Central memory CD4-positive, alpha-beta T cell (primary cell): ENCODE measurements around the gene FOXP4.

Experiments
- DNase-seq: peaks from one replicate; pipeline ENCODE4 v3.0.0; 2022

The FOXP4 gene

DNA sequence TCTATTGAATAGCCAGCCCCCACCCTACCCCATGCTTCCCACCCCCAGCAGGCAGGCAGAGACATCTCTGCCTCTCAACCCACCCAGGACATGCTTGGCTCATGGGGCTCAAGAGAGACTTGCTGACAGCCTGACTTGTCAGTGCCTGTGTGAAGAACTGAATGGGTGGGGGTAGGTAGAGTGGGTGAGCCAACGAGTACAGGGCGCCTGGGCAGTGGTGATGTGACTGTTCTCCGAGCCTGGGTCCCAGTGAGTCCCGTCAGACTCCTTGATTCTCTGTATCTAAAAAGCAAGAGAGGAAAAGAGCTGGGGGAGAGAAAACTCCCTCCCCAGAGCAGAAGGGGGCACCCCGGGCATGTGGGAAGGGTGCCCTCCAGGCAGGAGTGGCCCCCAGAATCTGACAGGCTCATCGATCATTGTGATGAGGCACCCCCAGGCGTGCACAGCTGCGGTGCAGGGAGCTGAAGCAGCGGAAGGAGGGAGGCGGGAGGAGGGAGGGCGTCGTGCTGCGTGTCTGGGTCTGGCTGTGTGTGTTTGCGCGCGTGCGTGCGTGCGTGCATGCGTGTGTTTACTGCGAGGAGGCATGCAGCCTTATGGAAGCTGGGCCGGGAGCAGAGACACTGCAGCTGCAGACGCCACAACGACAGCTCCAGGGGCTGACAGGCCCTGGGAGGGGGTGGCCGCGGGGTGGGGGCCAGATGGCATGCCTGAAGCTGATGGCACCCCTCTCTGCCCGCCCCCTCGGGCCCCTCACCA, 40.2 kb downstream of the FOXP4 start:
- DNase-seq = no peak

GRCh38 chr6:41587131-41587879, 41.1 kb downstream of the FOXP4 start:
- no peak for DNase-seq

- no peak for DNase-seq
These were observed 41.9 kb downstream of the FOXP4 start for GRCh38 chr6:41588111-41588510.

GRCh38 chr6:41589223-41589622, 43.0 kb downstream of the FOXP4 start:
- no peak for DNase-seq

DNA sequence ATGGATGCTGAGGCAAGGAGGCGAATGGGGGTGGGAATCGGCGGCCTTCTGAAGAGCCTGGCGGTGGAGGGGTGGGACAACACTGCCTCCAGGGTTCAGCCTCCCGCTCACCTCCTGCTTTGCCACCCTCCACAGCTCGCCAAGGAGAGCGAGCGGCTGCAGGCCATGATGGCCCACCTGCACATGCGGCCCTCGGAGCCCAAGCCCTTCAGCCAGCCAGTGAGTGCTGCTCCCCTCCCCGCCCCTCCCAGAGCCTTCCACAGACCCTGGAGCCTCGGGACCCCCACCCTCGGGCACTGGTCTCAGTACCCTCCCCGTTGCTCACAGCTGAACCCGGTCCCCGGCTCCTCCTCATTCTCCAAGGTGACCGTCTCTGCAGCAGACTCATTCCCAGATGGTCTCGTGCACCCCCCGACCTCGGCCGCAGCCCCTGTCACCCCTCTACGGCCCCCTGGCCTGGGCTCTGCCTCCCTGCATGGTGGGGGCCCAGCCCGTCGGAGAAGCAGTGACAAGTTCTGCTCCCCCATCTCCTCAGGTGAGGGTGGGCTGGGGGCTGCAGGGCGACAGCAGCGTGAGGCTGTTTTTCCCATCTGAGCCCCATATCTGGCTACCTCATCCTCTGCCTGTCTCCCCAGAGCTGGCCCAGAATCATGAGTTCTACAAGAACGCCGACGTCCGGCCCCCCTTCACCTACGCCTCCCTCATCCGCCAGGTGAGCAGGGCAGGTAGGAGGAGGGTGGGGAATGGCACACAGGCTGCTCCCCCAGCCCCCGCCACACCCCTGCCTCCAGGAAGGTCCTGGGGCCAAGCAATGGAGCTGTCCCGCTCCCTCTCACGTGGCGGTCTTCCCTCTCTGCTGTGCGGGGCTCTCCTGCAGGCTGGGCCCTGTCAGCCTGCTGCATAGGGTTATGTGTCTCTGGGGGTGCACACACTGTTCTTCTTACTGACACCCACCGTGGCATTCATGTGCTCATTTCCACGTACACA, 43.7 kb downstream of the FOXP4 start:
- no peak for DNase-seq

GRCh38 chr6:41591122-41591521, 44.9 kb downstream of the FOXP4 start:
- no peak for DNase-seq

DNA sequence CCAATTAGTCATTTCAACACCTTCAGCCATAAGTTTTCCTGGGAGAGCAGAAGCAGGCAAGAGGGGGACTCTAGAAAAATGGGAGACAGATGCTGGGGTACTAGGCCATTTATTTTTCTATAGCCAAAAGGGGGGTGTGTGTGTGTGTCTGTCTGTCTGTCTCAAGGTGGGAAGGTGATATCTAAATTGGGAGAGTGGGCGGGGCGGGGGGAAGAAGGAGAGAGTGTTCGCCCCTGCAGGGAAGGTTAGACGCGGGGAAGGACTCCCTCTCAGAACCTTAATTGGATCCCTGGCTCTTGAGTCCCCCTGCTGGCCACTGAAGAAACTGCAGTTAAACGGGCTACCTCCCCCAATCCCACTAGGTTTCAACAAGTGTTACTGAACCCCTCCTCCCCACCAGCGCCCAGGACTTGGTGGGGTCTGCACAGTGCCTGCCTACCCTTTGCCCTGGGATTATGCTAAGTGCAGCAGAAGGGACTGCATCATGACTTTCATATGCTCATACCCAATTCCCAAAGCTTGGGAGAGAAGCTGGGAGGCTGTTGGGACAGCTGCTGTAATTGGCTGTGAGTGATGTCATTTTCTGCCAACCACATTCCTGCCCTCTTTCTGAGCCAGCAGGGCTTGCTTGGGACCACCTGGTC, 45.8 kb downstream of the FOXP4 start:
- DNase-seq = peak; percentile 63

DNA sequence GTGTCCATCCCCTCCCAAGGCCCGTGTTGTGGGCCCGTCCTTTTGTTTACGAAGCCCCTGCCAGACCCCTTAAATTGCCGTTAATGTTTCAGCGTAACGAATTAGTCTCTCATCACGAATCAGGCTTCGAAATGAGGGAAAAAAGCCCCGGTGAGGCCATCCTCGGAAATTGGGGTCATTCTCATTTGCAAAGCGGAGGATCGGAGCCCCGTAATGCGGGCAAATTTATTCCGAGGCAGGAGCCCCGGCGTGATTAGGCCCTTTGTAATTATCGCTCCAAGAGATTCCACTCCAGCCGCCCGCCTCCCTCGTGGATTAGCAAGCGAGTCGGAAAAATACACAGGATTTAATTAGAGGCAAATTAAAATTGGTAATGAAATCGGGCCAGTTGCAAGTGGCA, 47.2 kb downstream of the FOXP4 start:
- DNase-seq = no peak

- DNase-seq = no peak
These were observed 47.7 kb downstream of the FOXP4 start for GRCh38 chr6:41593839-41594238.

- DNase-seq = no peak
These were observed 48.1 kb downstream of the FOXP4 start for GRCh38 chr6:41594326-41594725.

GRCh38 chr6:41594766-41595165, 48.6 kb downstream of the FOXP4 start:
- no peak for DNase-seq

DNA sequence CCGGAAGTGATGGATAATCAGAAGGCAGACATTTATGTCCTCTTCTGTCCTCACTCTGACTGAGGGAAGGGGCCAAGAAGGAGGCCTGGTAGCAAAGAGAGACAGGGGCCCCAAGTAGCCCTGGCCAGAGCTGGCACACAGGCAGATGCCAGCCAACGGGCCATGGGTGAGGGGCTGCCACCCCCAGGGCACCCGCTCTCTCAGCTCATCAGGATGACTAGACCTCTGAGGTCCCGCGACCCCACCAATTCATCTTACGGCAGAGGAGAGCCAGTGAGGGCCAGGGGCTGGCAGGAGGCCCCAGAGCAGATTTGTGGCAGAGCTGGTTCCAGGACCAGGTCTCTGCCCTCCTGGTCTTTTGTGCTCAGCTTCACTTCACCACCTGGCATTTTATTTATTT, 49.0 kb downstream of the FOXP4 start:
- no peak for DNase-seq

DNA sequence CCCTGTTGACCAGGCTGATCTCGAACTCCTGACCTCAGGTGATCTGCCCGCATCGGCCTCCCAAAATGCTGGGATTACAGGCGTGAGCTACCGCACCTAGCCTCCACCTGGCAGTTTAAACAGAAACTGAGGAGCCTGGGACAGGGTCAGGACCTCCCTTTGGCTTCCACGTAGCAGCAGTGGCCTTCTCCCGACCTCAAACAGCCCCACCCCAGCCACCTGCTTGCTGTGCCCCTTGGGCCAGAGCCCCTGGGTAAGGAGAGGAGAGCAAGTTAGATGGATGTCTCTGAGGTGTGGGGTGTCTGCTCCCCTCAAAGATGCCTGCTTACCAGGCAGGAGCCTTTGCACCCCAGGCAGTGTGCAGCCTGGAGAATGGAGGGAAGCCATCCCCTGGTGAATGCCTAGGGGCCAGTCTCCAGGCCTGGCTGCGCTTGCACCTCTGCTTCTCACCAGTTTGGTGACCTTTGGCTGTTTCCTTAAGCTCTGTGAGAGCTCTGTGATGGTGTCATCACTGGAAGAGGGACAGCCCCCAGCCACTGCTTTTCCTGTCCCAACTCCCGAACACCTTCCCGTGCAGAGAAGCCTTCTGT, 50.0 kb downstream of the FOXP4 start:
- DNase-seq = no peak

DNA sequence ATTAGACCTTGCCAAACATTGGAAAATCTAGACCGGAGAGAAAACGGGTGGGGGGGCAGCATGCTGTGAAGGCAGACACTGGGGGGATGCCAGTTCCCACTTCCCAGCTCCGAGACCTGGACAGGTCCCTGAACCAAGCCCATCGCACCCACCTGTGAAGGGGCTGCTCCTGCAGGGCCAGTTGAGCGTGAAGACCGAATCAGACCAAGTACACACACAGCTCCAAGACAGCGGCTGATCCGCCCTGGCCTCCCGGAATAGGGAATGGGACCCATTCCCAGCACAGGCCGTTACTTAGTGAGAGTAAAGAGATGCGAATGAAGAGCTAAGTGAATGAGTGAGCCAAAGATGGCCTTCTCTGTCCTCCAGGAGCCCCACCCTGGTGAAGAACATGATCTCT, 50.6 kb downstream of the FOXP4 start:
- DNase-seq = no peak

- no peak for DNase-seq
These were observed 51.2 kb downstream of the FOXP4 start for GRCh38 chr6:41597246-41598000.

DNA sequence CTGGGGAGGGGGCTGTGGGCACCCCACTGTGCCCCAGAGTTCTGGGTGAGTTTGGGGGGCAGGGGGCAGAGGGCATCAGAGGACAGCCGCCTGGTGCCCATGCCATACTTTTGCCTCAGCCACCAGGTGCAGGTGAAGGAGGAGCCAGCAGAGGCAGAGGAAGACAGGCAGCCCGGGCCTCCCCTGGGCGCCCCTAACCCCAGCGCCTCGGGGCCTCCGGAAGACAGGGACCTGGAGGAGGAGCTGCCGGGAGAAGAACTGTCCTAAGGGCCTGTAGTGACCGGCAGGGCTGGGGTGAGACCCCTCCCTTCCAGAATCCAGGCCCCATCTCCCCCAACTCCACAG, 52.5 kb downstream of the FOXP4 start:
- DNase-seq = no peak

- no peak for DNase-seq
These were observed 53.1 kb downstream of the FOXP4 start for GRCh38 chr6:41599015-41599851.

GRCh38 chr6:41599852-41600445, 53.8 kb downstream of the FOXP4 start:
- DNase-seq = no peak

DNA sequence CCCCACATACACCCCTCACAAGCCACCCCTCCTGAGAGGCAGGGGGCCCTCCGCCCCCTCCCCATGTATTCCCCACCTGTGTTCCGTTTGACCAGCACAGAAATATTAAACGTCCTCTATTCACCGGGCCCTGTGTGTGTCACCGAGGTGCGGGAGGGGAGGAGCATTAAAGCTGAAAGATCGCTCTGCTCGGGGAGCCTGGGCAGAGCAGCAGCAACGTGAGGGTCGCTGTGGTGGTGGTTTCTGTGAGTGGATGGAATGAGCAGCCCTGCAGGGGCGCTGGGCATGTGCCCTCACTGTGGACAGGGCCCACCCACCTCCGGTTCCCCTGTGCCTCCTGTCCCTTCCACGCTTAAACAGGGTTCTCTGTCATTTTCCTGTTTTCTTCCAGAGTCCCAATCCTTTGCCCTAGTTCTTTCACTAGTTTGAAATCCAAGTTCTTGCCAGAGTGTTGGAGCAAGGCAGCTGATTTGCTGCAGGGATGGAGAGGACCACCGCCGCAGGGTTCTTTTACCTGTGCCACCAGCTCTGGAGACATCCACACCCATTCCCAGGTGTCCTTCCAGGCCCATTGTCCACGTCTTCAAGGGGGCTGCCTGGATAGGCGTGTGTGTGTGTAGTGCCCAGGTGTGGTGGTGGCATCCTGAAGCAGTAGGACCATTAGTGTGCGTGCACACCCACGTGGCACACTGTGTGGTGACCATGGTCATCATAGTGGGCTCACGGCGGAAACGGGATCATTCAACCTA, 54.5 kb downstream of the FOXP4 start:
- DNase-seq = no peak

- no peak for DNase-seq
These were observed 55.0 kb downstream of the FOXP4 start for GRCh38 chr6:41601248-41601549.
